Activated CD8-positive, alpha-beta memory T cell treated with anti-CD3 and anti-CD28 coated beads for 4 hours (primary cell): ENCODE results near the gene COL5A3.
"Not testable (repeated sequence)": the region's sequence is repeated elsewhere in the genome, so short reads cannot be mapped to it uniquely, and the experiment has no call there.

Experiments used
- DNase-seq, 2 donors: peaks; one replicate each; pipeline ENCODE4 v3.0.0-alpha.2; 2020; ENCODE audit warnings: low read depth in 2 of 2

The COL5A3 gene

GRCh38 chr19:10010247-10010691 is at the start of gene COL5A3:
TSS of gene COL5A3 (minus strand) at chr19:10010504. CDS start at chr19:10010385, 119 bp downstream.
- no peak for DNase-seq

- no peak for DNase-seq
Measured at GRCh38 chr19:10052602-10053360, 42.5 kb upstream of the COL5A3 start.

GRCh38 chr19:10049626-10050025 is 39.3 kb upstream of the COL5A3 start:
- DNase-seq = no peak

GRCh38 chr19:10045371-10045770 is 35.1 kb upstream of the COL5A3 start:
- no peak for DNase-seq

GRCh38 chr19:10044390-10044789 is 34.1 kb upstream of the COL5A3 start:
- no peak for DNase-seq

GRCh38 chr19:10043286-10043927 is 33.1 kb upstream of the COL5A3 start:
- no peak for DNase-seq

GRCh38 chr19:10037809-10038208 is 27.5 kb upstream of the COL5A3 start:
- no peak for DNase-seq

GRCh38 chr19:10037367-10037766 is 27.1 kb upstream of the COL5A3 start:
- DNase-seq = no peak

- DNase-seq = no peak
Measured at GRCh38 chr19:10036601-10037071, 26.3 kb upstream of the COL5A3 start.

GRCh38 chr19:10033614-10034013 is 23.3 kb upstream of the COL5A3 start:
- DNase-seq = no peak

- DNase-seq = peak; percentile 36 to 58
Measured at GRCh38 chr19:10027158-10027997, 17.1 kb upstream of the COL5A3 start.

GRCh38 chr19:10026744-10027143 is 16.4 kb upstream of the COL5A3 start:
- DNase-seq = no peak

- DNase-seq = not testable (repeated sequence)
Measured at GRCh38 chr19:10023096-10023495, 12.8 kb upstream of the COL5A3 start.

- DNase-seq = no peak
Measured at GRCh38 chr19:10021863-10022262, 11.6 kb upstream of the COL5A3 start.

GRCh38 chr19:10021446-10021845 is 11.1 kb upstream of the COL5A3 start:
- no peak for DNase-seq

- DNase-seq = no peak
Measured at GRCh38 chr19:10020851-10021250, 10.5 kb upstream of the COL5A3 start.

GRCh38 chr19:10019246-10019645 is 8.9 kb upstream of the COL5A3 start:
- DNase-seq = no peak

GRCh38 chr19:10018786-10019185 is 8.5 kb upstream of the COL5A3 start:
- no peak for DNase-seq

GRCh38 chr19:10018263-10018662 is 8.0 kb upstream of the COL5A3 start:
- no peak for DNase-seq

- no peak for DNase-seq
Measured at GRCh38 chr19:10013834-10014618, 3.7 kb upstream of the COL5A3 start.

- DNase-seq = no peak
Measured at GRCh38 chr19:10013316-10013715, 3.0 kb upstream of the COL5A3 start, which contains the start of gene RDH8. TSS of gene RDH8 (plus strand) at chr19:10013483. CDS start at chr19:10013498, 15 bp downstream.
